Activated CD4-positive, alpha-beta T cell treated with anti-CD3 and anti-CD28 coated beads, Interleukin-2, amount 50 U/mL, for 16 hours (primary cell): ENCODE data around the gene LRSAM1.

Experiments used
- DNase-seq: peaks from one replicate; pipeline ENCODE4 v3.0.0-alpha.2; 2020

LRSAM1 gene

DNA sequence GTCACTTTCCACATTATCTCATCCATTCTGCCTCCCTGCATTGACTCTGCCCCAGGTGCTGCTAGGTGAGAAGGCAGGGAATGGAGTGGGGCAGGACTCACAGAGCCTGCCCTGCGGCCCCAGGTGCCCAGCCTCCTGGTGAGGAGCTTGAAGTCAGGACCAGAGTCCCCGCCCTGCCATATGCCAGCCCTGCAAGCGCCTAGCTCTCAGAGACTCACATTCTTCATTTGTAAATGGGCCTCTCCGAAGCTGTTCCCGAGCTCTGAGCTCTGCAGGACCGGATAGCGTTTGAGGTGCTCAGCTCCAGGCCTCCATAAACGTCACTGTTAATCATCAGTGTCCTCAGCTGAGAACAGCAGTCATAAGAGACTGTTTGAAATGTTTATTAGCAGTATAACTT lies 85.7 kb downstream of the LRSAM1 start:
- no peak for DNase-seq

DNA sequence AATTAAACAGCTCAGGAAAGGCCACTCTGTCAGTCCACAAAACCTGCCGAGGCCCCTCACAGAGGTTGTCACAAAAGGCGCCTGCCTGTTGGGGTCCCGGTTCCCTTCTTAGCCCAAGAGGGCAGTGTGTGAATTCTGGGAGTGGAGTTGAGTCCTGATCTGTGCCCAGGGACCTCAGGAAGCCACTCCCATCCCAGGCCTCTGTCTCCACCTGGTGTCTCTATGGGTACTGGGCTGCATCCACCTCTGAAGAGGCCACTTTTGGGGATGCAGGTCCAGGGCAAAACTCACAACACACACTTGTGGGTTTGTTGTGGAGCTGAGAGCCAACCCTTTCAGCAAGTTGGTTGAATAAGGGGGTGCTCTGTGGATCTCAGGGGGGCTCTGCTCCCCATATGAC lies 86.5 kb downstream of the LRSAM1 start:
- DNase-seq = no peak

- DNase-seq = no peak
Observed at GRCh38 chr9:127538849-127539258, 87.5 kb downstream of the LRSAM1 start.

DNA sequence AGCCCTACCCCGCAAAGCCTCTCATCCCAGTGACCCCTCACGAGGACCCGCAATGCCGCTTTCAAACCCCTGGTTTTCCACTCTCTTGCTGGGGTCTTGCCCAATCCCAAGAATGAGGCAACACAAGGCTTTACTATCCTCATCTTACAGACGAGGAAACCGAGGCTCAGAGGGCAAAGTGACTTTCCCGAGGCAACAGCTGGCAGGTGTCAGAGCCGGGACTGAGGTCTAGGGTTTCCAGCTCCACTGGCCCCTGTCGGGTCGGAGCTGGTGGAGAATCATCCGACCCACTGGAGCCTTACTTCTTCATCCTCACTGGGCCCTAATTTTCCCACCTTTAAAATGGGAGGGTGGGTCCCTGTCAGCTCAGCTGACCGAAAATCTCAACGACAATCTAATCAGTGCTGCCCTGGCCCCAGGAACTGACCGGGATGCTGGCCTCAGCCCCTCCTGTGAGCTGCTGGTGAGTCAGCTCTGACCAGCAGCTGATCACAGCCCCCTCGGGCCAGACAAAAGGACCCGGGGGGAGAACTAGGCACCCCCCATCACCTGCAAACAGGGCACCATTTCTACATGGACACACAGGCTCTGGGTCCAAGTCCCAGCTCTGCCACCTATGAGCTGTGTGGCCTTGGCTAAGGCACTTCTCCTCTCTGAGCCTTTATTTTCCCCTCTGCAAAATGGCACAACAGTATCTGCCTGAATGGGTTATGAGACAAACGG lies 88.1 kb downstream of the LRSAM1 start:
- no peak for DNase-seq

DNA sequence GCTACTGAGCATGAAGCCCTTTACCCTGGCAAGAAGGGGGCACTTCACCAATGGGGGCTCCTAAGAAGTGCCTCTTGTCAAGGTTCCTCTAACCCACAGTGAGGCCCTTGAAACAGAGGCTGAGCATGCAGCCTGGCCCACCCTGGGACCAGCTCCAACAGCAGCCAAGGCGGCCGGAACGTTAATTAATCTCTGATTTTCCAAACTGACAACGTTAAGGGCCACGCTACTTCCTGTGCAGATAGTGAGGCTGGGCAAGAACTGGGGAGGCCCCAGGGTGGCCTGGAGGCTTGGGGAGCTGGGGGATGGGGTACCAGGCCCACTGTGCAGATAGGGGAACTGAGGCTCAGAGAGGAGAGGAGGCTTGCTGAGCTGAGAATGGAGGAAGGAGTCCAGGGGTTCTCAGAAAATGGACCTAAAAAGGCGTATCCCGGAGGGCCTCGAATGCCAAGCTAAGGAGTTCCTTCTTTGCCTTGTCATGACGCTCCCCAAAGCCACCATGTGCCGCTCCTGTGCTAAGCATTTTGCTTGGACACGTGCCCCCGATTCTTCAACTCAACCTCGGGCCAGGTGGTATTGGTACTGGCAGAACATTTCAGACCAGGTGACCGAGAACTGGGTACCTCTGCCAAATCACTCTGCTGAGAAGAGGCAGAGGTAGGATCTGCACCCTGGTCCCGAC lies 88.8 kb downstream of the LRSAM1 start:
- DNase-seq = no peak

- DNase-seq = no peak
Observed at GRCh38 chr9:127540664-127541041, 89.3 kb downstream of the LRSAM1 start.

- DNase-seq = no peak
Observed at GRCh38 chr9:127541176-127541575, 89.9 kb downstream of the LRSAM1 start.

DNA sequence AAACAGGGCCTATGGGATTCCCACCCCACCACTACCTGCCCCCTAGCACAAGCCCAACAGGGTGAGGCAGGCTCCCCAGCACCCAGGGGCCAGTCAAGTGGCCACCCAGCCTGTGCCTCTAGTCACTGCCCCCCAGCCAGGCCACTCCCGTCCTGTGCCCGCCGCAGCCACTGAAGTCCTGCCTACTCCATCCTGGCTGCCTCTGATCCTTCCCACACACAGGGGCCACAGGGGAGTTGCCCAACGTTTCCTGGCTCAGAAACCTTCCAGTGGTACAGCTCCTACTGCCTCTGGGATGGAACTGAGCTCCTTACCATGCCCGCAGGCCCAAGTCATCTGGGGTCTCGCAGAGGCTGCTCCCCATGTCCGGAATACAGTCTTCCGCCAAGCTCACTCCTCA lies 90.6 kb downstream of the LRSAM1 start:
- DNase-seq = no peak

GRCh38 chr9:127543221-127543620 lies 91.9 kb downstream of the LRSAM1 start:
- DNase-seq = no peak

GRCh38 chr9:127543973-127544533 lies 92.7 kb downstream of the LRSAM1 start:
- no peak for DNase-seq

DNA sequence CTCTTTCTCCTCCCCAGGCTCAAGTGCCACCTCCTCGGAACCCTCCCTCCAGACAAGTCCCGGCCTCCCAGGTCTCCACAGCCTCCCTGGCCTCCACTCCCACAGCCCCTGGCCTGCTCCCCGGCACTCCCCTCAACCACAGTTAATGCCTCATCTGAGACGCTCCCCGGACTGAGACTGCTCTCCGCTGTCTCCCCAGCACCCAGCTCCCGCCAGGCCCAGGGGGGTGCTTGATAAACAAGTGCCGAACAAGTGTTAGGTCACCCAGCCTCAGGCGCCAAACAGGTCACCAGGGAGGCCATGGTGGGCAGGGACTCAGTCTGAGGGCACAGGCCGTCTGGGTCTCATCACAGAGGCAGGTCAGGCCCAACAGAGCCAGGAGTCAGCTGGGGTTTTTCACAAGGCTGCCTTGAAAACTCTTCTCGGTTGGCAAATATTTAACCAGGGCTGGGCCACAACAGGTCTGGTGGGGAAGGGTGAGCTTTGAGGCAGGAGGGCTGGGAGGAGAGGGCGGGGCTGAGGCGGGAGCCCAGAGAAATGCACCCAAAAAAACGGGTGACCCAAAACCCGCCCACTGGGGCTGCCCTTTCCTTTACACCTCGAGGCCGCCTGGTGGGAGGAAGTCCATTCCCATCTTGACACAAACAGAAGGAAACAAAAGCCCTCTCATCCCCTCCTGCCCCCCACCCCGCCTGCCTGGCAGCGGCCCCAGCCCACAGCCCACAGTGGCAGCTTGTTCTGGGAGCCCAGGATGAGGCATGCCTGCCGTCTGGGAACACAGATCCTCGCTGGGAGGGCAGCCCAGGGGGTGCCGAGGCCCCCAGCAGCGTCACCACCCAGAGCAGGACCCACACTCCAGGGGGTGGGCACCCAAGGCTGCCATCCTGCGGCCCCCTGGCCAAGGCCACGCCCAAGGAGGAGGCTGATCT lies 94.2 kb downstream of the LRSAM1 start:
- no peak for DNase-seq

DNA sequence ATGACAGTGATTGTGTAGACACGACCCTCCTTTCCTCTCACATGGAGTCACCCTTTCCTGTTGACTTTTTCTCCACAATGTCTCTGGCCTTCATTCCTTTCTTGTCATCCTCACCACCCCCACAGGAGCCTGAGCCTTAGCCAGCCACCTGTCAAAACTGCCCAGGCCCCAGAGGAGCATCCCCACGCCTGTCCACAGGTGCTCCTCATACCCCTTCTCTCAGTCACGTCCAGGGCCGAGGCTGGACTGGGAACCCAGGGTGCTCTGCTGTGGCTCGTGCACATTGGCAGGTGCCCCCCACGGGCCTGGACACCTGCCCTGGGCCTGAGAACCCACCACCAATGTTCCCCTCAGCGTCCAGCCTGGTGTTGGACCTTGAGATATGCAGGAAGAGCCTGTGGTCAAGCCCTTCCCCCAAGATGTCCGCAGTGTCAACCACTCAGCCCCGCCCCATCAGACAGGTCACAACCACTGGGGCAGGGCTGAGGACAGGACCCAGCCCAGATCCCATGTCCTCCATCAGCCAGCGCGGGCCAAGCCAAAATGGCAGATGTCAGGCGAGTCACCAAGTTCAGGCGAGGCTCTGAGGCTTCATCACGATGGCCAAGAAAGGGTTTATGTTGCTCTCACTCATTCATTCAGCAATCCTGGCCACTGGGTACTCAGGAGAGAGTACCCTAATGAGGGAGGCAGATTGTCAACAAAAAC lies 95.0 kb downstream of the LRSAM1 start:
- no peak for DNase-seq

- no peak for DNase-seq
Observed at GRCh38 chr9:127548352-127548881, 97.1 kb downstream of the LRSAM1 start.

DNA sequence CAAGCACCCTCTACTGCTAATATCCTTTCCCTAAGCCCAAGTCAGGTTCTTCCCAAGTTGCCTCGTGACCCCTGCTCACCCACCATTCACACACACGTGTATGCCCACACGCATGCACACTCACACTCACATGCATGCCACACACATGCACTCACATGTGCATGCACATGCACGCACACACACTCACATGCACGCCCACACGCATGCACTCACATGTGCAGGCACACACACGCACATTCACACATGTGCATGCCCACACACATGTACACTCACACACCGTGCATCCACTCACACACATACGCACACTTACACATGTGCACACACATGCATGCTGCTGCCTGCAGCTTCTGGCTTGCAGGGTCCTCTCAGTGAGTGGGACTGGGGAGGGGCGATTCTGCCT lies 97.9 kb downstream of the LRSAM1 start:
- DNase-seq = no peak

DNA sequence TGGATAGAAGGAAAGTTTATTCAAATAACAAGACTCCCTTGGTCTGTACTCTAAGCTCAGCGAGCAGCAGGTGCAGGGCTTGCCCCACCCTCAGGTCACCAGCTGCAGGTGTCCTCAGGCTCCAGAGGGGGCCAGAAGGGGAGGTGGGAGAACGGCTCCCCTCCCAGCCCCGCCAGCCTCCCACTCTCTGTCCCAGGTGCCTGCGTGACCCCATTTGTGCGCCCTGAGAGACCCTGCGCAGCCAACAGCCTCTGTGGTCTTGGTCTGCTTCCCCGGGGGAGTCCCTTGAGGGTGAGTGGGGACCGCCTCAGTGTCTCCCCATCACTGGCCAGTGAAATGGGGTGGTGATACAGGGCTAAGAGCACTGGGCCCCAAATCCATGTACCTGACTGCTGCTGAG lies 98.4 kb downstream of the LRSAM1 start:
- DNase-seq = no peak

- DNase-seq = no peak
Observed at GRCh38 chr9:127550282-127550681, 99.0 kb downstream of the LRSAM1 start.

- no peak for DNase-seq
Observed at GRCh38 chr9:127550751-127551150, 99.4 kb downstream of the LRSAM1 start.
